OCI-LY3 (cell line): ENCODE measurements around the gene ZNF653.

Experiments
- H2AFZ ChIP-seq: fragments of 200-600, 300-600 bp; shearing (Covaris generic); 2 replicates; pipeline ENCODE4 v1.6.0; 2014; ENCODE audit warnings: antibody characterized with exemption, low read depth, low read length
- H3K27ac ChIP-seq: fragments of 200-600, 300-600 bp; sonication (generic); 2 replicates; pipeline ENCODE4 v1.5.1; 2014; ENCODE audit warnings: mild to moderate bottlenecking, low read length, moderate library complexity, mixed read lengths
- H3K27me3 ChIP-seq: fragments of 200-600, 300-600 bp; sonication (generic); 2 replicates; pipeline ENCODE4 v1.6.1; 2014; ENCODE audit warnings: low read depth, low read length, mixed read lengths
- H3K36me3 ChIP-seq: fragments of 200-600, 300-600 bp; sonication (generic); replicated peaks from 2 replicates; pipeline ENCODE3; 2014; ENCODE audit warnings: low read depth, low read length, mixed read lengths
- H3K4me1 ChIP-seq: fragments of 300-600, 200-600 bp; sonication (generic); 2 replicates; pipeline ENCODE4 v1.6.1; 2014; ENCODE audit warnings: low read length, mixed read lengths
- H3K4me2 ChIP-seq: fragments of 200-600, 300-600 bp; sonication (generic); 2 replicates; pipeline ENCODE4 v1.6.1; 2014; ENCODE audit warnings: low read length, mixed read lengths
- H3K4me3 ChIP-seq: fragments of 300-600, 200-600 bp; sonication (generic); 2 replicates; pipeline ENCODE4 v1.5.1; 2014; ENCODE audit warnings: antibody characterized with exemption, mild to moderate bottlenecking, low read length, moderate library complexity
- H3K79me2 ChIP-seq: fragments of 300-600, 200-600 bp; shearing (Covaris generic); 2 replicates; pipeline ENCODE4 v1.6.1; 2014; ENCODE audit warnings: mild to moderate bottlenecking, low read length, mixed read lengths
- H3K9ac ChIP-seq: fragments of 300-600, 200-600 bp; shearing (Covaris generic); 2 replicates; pipeline ENCODE4 v1.6.0; 2014; ENCODE audit warnings: mild to moderate bottlenecking, low read length, moderate library complexity
- H3K9me3 ChIP-seq: fragments of 200-600, 300-600 bp; shearing (Covaris generic); 2 replicates; pipeline ENCODE4 v1.6.1; 2014; ENCODE audit warnings: low read length, mixed read lengths; ENCODE audit not compliant: insufficient read depth
- H4K20me1 ChIP-seq: fragments of 200-600, 300-600 bp; sonication (generic); 2 replicates; pipeline ENCODE4 v1.6.1; 2016; ENCODE audit warnings: low read length, mixed read lengths; ENCODE audit not compliant: insufficient read depth
- EZH2phosphoT487 ChIP-seq: fragments of 200-600 bp; shearing (Covaris generic); IDR thresholded peaks from 2 replicates; pipeline ENCODE4 v1.6.1; 2018; ENCODE audit warnings: antibody characterized with exemption, mixed run types, low read depth
- TF ChIP-seq, protein P1 (sequence below): fragments of 200-600, 300-600 bp; sonication (generic); IDR thresholded peaks from 2 replicates; pipeline ENCODE4 v1.5.1; 2014; ENCODE audit warnings: antibody characterized with exemption, low read length, low read depth

Gene ZNF653

DNA sequence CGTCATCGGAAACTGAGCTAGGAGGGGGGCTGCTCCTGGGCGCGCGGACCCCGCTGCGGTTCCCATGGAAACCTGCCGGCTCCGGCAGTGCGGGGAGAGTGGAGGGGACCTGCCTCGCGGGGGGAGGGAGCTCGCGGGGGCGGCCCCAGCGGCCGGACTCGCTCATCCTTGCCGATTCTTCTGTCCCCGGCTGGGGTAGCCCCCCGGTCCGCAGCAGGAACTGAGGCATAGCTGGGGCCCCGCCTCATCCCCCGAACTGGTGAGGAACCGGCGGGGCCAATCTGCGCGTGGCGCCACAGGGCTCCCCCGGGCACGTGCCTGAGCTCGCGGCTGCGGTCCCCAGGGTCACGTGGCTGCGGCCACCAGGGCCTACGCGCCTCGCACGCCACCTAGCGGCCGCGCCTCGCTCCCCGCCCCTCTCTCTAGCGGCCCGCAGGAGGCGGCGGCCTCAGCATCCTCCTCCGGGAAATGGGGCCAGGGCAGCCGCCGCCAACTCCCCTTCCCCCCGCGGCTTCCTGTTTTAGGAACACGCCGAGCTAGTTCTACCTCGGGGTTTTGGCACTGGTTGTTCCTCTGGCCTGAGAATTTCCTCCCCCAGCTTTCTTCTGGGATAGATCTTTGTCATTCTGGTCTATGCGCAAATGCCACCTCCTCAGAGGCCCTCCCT is 23.1 kb downstream of the ZNF653 start:
- peak overlapping the region; percentile 71 for H3K9ac ChIP-seq
- 0 out of 2 replicates have a peak overlapping the region, but pooled peaks have one; percentile 30 for H2AFZ ChIP-seq
- no peaks in the 10 kb centered on the region for H3K79me2 ChIP-seq
- peak overlapping the region; percentile 67 for H3K4me2 ChIP-seq
- H3K9me3 ChIP-seq, result no peaks in the 10 kb centered on the region
- TF ChIP-seq EZH2phosphoT487, result no peak
- TF ChIP-seq, protein P1, sequence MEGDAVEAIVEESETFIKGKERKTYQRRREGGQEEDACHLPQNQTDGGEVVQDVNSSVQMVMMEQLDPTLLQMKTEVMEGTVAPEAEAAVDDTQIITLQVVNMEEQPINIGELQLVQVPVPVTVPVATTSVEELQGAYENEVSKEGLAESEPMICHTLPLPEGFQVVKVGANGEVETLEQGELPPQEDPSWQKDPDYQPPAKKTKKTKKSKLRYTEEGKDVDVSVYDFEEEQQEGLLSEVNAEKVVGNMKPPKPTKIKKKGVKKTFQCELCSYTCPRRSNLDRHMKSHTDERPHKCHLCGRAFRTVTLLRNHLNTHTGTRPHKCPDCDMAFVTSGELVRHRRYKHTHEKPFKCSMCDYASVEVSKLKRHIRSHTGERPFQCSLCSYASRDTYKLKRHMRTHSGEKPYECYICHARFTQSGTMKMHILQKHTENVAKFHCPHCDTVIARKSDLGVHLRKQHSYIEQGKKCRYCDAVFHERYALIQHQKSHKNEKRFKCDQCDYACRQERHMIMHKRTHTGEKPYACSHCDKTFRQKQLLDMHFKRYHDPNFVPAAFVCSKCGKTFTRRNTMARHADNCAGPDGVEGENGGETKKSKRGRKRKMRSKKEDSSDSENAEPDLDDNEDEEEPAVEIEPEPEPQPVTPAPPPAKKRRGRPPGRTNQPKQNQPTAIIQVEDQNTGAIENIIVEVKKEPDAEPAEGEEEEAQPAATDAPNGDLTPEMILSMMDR, result peak; percentile 90
- no peaks in the 10 kb centered on the region for H3K36me3 ChIP-seq
- no peaks in the 10 kb centered on the region for H4K20me1 ChIP-seq
- peak overlapping the region; percentile 84 for H3K27ac ChIP-seq
- H3K4me3 ChIP-seq, result peak overlapping the region; percentile 75
- peaks cover 27% of the 10 kb centered on the region for H3K4me1 ChIP-seq
- H3K27me3 ChIP-seq, result no peaks in the 10 kb centered on the region

GRCh38 chr19:11481534-11482383 is 23.9 kb downstream of the ZNF653 start:
- H2AFZ ChIP-seq, result 0 out of 2 replicates have a peak overlapping the region, but pooled peaks have one; percentile 30
- peaks cover 27% of the 10 kb centered on the region for H3K4me1 ChIP-seq
- H3K27me3 ChIP-seq, result no peaks in the 10 kb centered on the region
- H3K79me2 ChIP-seq, result no peaks in the 10 kb centered on the region
- H3K27ac ChIP-seq, result peak overlapping the region; percentile 84
- no peaks in the 10 kb centered on the region for H4K20me1 ChIP-seq
- peak overlapping the region; percentile 75 for H3K4me3 ChIP-seq
- no peak for TF ChIP-seq EZH2phosphoT487
- TF ChIP-seq, protein P1, result no peak
- peak overlapping the region; percentile 67 for H3K4me2 ChIP-seq
- no peaks in the 10 kb centered on the region for H3K9me3 ChIP-seq
- H3K9ac ChIP-seq, result peak overlapping the region; percentile 71
- H3K36me3 ChIP-seq, result no peaks in the 10 kb centered on the region

GRCh38 chr19:11480715-11481533 is 24.7 kb downstream of the ZNF653 start, which contains the start of gene ELAVL3:
Gene ELAVL3, minus strand, starts transcription at chr19:11481046. Its CDS starts 438 bp downstream, at chr19:11480608.
- peak within 1 kb of the TSS; percentile 52 for H3K27ac ChIP-seq
- H4K20me1 ChIP-seq, result no peaks in the 10 kb centered on the region
- no peaks in the 10 kb centered on the region for H3K36me3 ChIP-seq
- no peaks in the 10 kb centered on the region for H3K27me3 ChIP-seq
- peaks cover 27% of the 10 kb centered on the region for H3K4me1 ChIP-seq
- H2AFZ ChIP-seq, result no peak within 1 kb of the TSS
- no peaks in the 10 kb centered on the region for H3K9me3 ChIP-seq
- peak within 1 kb of the TSS; percentile 75 for H3K4me3 ChIP-seq
- no peak for TF ChIP-seq EZH2phosphoT487
- TF ChIP-seq, protein P1, result no peak
- H3K79me2 ChIP-seq, result no peaks in the 10 kb centered on the region
- H3K9ac ChIP-seq, result peak within 1 kb of the TSS; percentile 41; the same call in 1 of the 2 replicates
- H3K4me2 ChIP-seq, result peak within 1 kb of the TSS; percentile 62
